Measurements from ENCODE around the gene TMEM14A.

Gene TMEM14A

DNA sequence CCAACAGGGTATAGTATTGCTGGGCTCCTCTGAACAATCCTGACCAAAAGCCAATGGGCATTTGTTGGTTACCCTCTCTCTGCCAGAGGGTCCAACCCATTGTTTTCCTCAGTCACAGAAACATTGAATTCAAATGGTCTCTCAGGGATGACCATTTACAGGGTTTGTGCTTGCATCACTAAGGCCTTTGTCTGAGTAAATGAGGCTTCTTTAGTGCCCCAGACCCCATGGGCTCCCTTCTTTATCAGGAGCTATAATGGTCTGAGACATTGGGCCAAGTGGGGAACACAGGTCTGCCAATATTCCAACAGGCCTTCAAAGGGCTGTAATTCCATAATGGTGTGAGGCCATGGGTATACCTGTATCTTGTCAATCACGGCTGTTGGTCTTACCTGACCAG, 65.2 kb downstream of the TMEM14A start:
- DNase-seq (ENCODE audit: low read depth), result no peak

All from fibroblast of gingiva (primary cell).